ENCODE measurements around the gene PRUNE2.
A peak's percentile ranks its signal among the peaks of the same experiment; 100 is the strongest.

PRUNE2 gene

GRCh38 chr9:76729980-76730737 is 175.8 kb downstream of the PRUNE2 start:
- DNase-seq (ENCODE audit: low spot score) = no peak

- DNase-seq (ENCODE audit: low spot score) = no peak
These were observed 176.8 kb downstream of the PRUNE2 start for GRCh38 chr9:76729116-76729515.

- peak; percentile 92 for DNase-seq (ENCODE audit: low spot score)
These were observed 180.0 kb downstream of the PRUNE2 start for GRCh38 chr9:76725885-76726284.

GRCh38 chr9:76725011-76725546 is 180.8 kb downstream of the PRUNE2 start:
- DNase-seq (ENCODE audit: low spot score) = peak; percentile 75

- DNase-seq (ENCODE audit: low spot score) = no peak
These were observed 185.7 kb downstream of the PRUNE2 start for GRCh38 chr9:76720245-76720644.

- no peak for DNase-seq (ENCODE audit: low spot score)
These were observed 187.7 kb downstream of the PRUNE2 start for GRCh38 chr9:76718166-76718565.

- DNase-seq (ENCODE audit: low spot score) = no peak
These were observed 188.3 kb downstream of the PRUNE2 start for GRCh38 chr9:76717613-76718012.

GRCh38 chr9:76717176-76717575 is 188.7 kb downstream of the PRUNE2 start:
- DNase-seq (ENCODE audit: low spot score) = no peak

GRCh38 chr9:76716085-76716672 is 189.7 kb downstream of the PRUNE2 start:
- DNase-seq (ENCODE audit: low spot score) = peak; percentile 69

- peak; percentile 66 for DNase-seq (ENCODE audit: low spot score)
These were observed 192.5 kb downstream of the PRUNE2 start for GRCh38 chr9:76713381-76713780.

GRCh38 chr9:76709020-76709419 is 196.9 kb downstream of the PRUNE2 start:
- DNase-seq (ENCODE audit: low spot score) = no peak

- DNase-seq (ENCODE audit: low spot score) = no peak
These were observed 198.4 kb downstream of the PRUNE2 start for GRCh38 chr9:76707510-76707909.

- peak; percentile 96 for DNase-seq (ENCODE audit: low spot score)
These were observed 201.2 kb downstream of the PRUNE2 start for GRCh38 chr9:76704593-76705204.

GRCh38 chr9:76703270-76703669 is 202.6 kb downstream of the PRUNE2 start:
- no peak for DNase-seq (ENCODE audit: low spot score)

GRCh38 chr9:76701441-76702039 is 204.4 kb downstream of the PRUNE2 start:
- DNase-seq (ENCODE audit: low spot score) = peak; percentile 98

GRCh38 chr9:76700916-76701315 is 205.0 kb downstream of the PRUNE2 start:
- DNase-seq (ENCODE audit: low spot score) = no peak

- peak; percentile 62 for DNase-seq (ENCODE audit: low spot score)
These were observed 205.9 kb downstream of the PRUNE2 start for GRCh38 chr9:76699971-76700370.

- DNase-seq (ENCODE audit: low spot score) = no peak
These were observed 208.4 kb downstream of the PRUNE2 start for GRCh38 chr9:76697554-76697953.

- DNase-seq (ENCODE audit: low spot score) = no peak
These were observed 208.8 kb downstream of the PRUNE2 start for GRCh38 chr9:76697081-76697480.

GRCh38 chr9:76693912-76694311 is 212.0 kb downstream of the PRUNE2 start:
- DNase-seq (ENCODE audit: low spot score) = no peak

GRCh38 chr9:76692458-76693129 is 213.3 kb downstream of the PRUNE2 start:
- DNase-seq (ENCODE audit: low spot score) = no peak

Measured in cerebellar cortex (tissue), 1 donor.